NOMO-1 treated with DMSO at 0.1 percent for 48 hours (cell line): ENCODE results near the gene TAF1.
"Not testable (repeated sequence)": the region's sequence is repeated elsewhere in the genome, so short reads cannot be mapped to it uniquely, and the experiment has no call there.

Experiments
- DNase-seq: peaks from one replicate; lab custom pipeline; 2025; ENCODE audit not compliant: unreplicated experiment; lab: John Stamatoyannopoulos, UW

Gene TAF1

GRCh38 chrX:71420686-71421085, 54.5 kb downstream of the TAF1 start:
- no peak for DNase-seq

GRCh38 chrX:71432733-71433132, 66.6 kb downstream of the TAF1 start:
- no peak for DNase-seq

GRCh38 chrX:71438750-71439149, 72.6 kb downstream of the TAF1 start:
- no peak for DNase-seq

GRCh38 chrX:71439420-71439819, 73.3 kb downstream of the TAF1 start:
- no peak for DNase-seq

- DNase-seq = no peak
Measured at GRCh38 chrX:71439896-71440295, 73.7 kb downstream of the TAF1 start.

GRCh38 chrX:71440401-71440800, 74.2 kb downstream of the TAF1 start:
- no peak for DNase-seq

- DNase-seq = not testable (repeated sequence)
Measured at GRCh38 chrX:71441809-71442208, 75.7 kb downstream of the TAF1 start.

- no peak for DNase-seq
Measured at GRCh38 chrX:71450433-71451106, 84.4 kb downstream of the TAF1 start.

GRCh38 chrX:71451518-71451917, 85.4 kb downstream of the TAF1 start:
- not testable (repeated sequence) for DNase-seq

- no peak for DNase-seq
Measured at GRCh38 chrX:71453056-71453455, 86.9 kb downstream of the TAF1 start.

- no peak for DNase-seq
Measured at GRCh38 chrX:71454222-71454621, 88.1 kb downstream of the TAF1 start.

- no peak for DNase-seq
Measured at GRCh38 chrX:71458866-71459265, 92.7 kb downstream of the TAF1 start.

GRCh38 chrX:71464968-71465367, 98.8 kb downstream of the TAF1 start:
- DNase-seq = no peak

- no peak for DNase-seq
Measured at GRCh38 chrX:71466979-71467523, 100.9 kb downstream of the TAF1 start.

- peak; percentile 30 for DNase-seq
Measured at GRCh38 chrX:71475785-71476540, 109.8 kb downstream of the TAF1 start.

- no peak for DNase-seq
Measured at GRCh38 chrX:71482228-71482958, 116.2 kb downstream of the TAF1 start.

- DNase-seq = no peak
Measured at GRCh38 chrX:71487814-71488213, 121.7 kb downstream of the TAF1 start.

GRCh38 chrX:71489540-71489939, 123.4 kb downstream of the TAF1 start:
- DNase-seq = no peak

- peak; percentile 25 for DNase-seq
Measured at GRCh38 chrX:71492231-71493065, 126.3 kb downstream of the TAF1 start.

- no peak for DNase-seq
Measured at GRCh38 chrX:71493111-71493613, 127.0 kb downstream of the TAF1 start.

GRCh38 chrX:71495979-71496378, 129.8 kb downstream of the TAF1 start:
- not testable (repeated sequence) for DNase-seq
